Raji (cell line): ENCODE measurements around the gene C17orf107.

Experiments
- POLR2A ChIP-seq: IDR thresholded peaks from 2 replicates; pipeline ENCODE4 v1.6.1; 2011; ENCODE audit warnings: low read depth, low read length, control low read depth; ENCODE audit not compliant: insufficient read depth

C17orf107 gene

GRCh38 chr17:4899341-4900230 lies at the start of gene C17orf107:
Gene C17orf107, plus strand, starts transcription at chr17:4899536. Its CDS starts 227 bp downstream, at chr17:4899763.
- TF ChIP-seq POLR2A, result no peak

- TF ChIP-seq POLR2A, result no peak
Measured at GRCh38 chr17:4850246-4850645, 49.1 kb upstream of the C17orf107 start.

- TF ChIP-seq POLR2A, result no peak
Measured at GRCh38 chr17:4851084-4851483, 48.3 kb upstream of the C17orf107 start.

- no peak for TF ChIP-seq POLR2A
Measured at GRCh38 chr17:4852567-4853207, 46.6 kb upstream of the C17orf107 start.

GRCh38 chr17:4853208-4853671 lies 46.1 kb upstream of the C17orf107 start:
- no peak for TF ChIP-seq POLR2A

GRCh38 chr17:4854111-4854681 lies 45.1 kb upstream of the C17orf107 start:
- TF ChIP-seq POLR2A, result no peak

GRCh38 chr17:4856271-4856936 lies 42.9 kb upstream of the C17orf107 start:
- TF ChIP-seq POLR2A, result no peak

- TF ChIP-seq POLR2A, result no peak
Measured at GRCh38 chr17:4856937-4857314, 42.4 kb upstream of the C17orf107 start.

GRCh38 chr17:4858068-4858881 lies 41.1 kb upstream of the C17orf107 start:
- TF ChIP-seq POLR2A, result no peak

GRCh38 chr17:4858882-4859260 lies 40.5 kb upstream of the C17orf107 start:
- TF ChIP-seq POLR2A, result no peak

GRCh38 chr17:4859816-4860625 lies 39.3 kb upstream of the C17orf107 start:
- no peak for TF ChIP-seq POLR2A

- no peak for TF ChIP-seq POLR2A
Measured at GRCh38 chr17:4860651-4861050, 38.7 kb upstream of the C17orf107 start.

GRCh38 chr17:4861052-4861451 lies 38.3 kb upstream of the C17orf107 start:
- TF ChIP-seq POLR2A, result no peak

GRCh38 chr17:4862720-4863119 lies 36.6 kb upstream of the C17orf107 start:
- TF ChIP-seq POLR2A, result no peak

- TF ChIP-seq POLR2A, result no peak
Measured at GRCh38 chr17:4863321-4863720, 36.0 kb upstream of the C17orf107 start.
